GM12878 (cell line): Measurements from ENCODE around the gene MLN. TPM values are rescaled to one million over a fixed set of nuclear protein-coding genes. Genes with fewer than 3 reads are reported as not detected.

Experiments
- ATAC-seq: fragments of 200-7000 bp; cut with Tn5 transposase; 3 replicates; pipeline ENCODE4 v1.9.1; 2020; ENCODE audit warnings: mild to moderate bottlenecking, moderate library complexity
- BruUV-seq: library from RNA; stranded (reverse); fragments of 400-500 nt; replicated peaks from 2 replicates; lab custom pipeline; 2021; lab: Mats Ljungman, UMichigan
- CTCF ChIA-PET: fragments of 300-600 bp; sonication (Branson Sonifier 250); formaldehyde crosslinking; extraction: SDS; loops from one replicate; lab custom pipeline; 2021; ENCODE audit warnings: inconsistent platforms; lab: Yijun Ruan, JAX
- POLR2A ChIA-PET: fragments of 350-600 bp; formaldehyde crosslinking; extraction: SDS; loops from one replicate; lab custom pipeline; 2021; ENCODE audit warnings: inconsistent platforms; lab: Charles Lee
- RAD21 ChIA-PET: fragments of 300-600 bp; sonication (Branson Sonifier 250); formaldehyde crosslinking; loops from one replicate; lab custom pipeline; 2023; ENCODE audit warnings: antibody characterized with exemption; ENCODE audit not compliant: unreplicated experiment; lab: Charles Lee
- SMC1A ChIA-PET: fragments of 300-600 bp; sonication (Branson Sonifier 250); formaldehyde crosslinking; loops from one replicate; lab custom pipeline; 2023; ENCODE audit not compliant: unreplicated experiment, uncharacterized antibody; lab: Charles Lee
- DNase-seq: peaks from one replicate; pipeline ENCODE4 v3.0.0-alpha.2; 2011; ENCODE audit warnings: low read depth, low spot score
- FAIRE-seq: peaks from 3 replicates; lab custom pipeline; 2011; peaks lifted over from hg19 to GRCh38; lab: Jason Lieb, UNC
- H2AFZ ChIP-seq: 2 replicates; pipeline ENCODE4 v1.6.0; 2011; ENCODE audit warnings: low read depth, low read length, control low read depth; ENCODE audit not compliant: control insufficient read depth
- H3K27ac ChIP-seq: 2 replicates; pipeline ENCODE4 v1.5.1; 2011; ENCODE audit warnings: control low read depth; ENCODE audit not compliant: control insufficient read depth, insufficient read depth
- H3K27me3 ChIP-seq, 2 experiments: replicated peaks in 1 of 2; 2 replicates each; pipeline versions ENCODE4 v1.6.0 to v1.6.1; 2011; ENCODE audit warnings: low read length in 1 of 2; ENCODE audit not compliant: control insufficient read depth in 2 of 2, insufficient read depth in 2 of 2
- H3K36me3 ChIP-seq, 2 experiments: 2 replicates each; pipeline ENCODE4 v1.5.1; 2011; ENCODE audit warnings: low read length in 1 of 2; ENCODE audit not compliant: control insufficient read depth in 2 of 2, insufficient read depth in 2 of 2
- H3K4me1 ChIP-seq: 2 replicates; pipeline ENCODE4 v1.6.1; 2011; ENCODE audit warnings: mild to moderate bottlenecking, low read length, moderate library complexity, mixed read lengths; ENCODE audit not compliant: control insufficient read depth, insufficient read depth
- H3K4me2 ChIP-seq: 2 replicates; pipeline ENCODE4 v1.6.0; 2011; ENCODE audit warnings: control low read depth; ENCODE audit not compliant: control insufficient read depth, insufficient read depth
- H3K4me3 ChIP-seq: fragments of 200-600 bp; sonication (generic); 2 replicates; pipeline ENCODE4 v1.5.1; 2016
- H3K79me2 ChIP-seq: 2 replicates; pipeline ENCODE4 v1.6.0; 2011; ENCODE audit warnings: low read length; ENCODE audit not compliant: control insufficient read depth, insufficient read depth
- H3K9ac ChIP-seq: 2 replicates; pipeline ENCODE4 v1.8.0; 2011; ENCODE audit warnings: low read length, control low read depth, mixed read lengths; ENCODE audit not compliant: control insufficient read depth, insufficient read depth
- H3K9me3 ChIP-seq: replicated peaks from 3 replicates; pipeline ENCODE4 v1.5.1; 2011; ENCODE audit warnings: mild to moderate bottlenecking, low read length; ENCODE audit not compliant: control insufficient read depth, insufficient read depth
- H4K20me1 ChIP-seq: 2 replicates; pipeline ENCODE4 v1.6.0; 2011; ENCODE audit not compliant: control insufficient read depth, insufficient read depth
- CBFB ChIP-seq: IDR thresholded peaks from 2 replicates; pipeline ENCODE4 v1.6.1; 2016; ENCODE audit warnings: antibody characterized with exemption, low read depth
- EGR1 ChIP-seq, 2 experiments: IDR thresholded peaks; 1 replicate in 1 of 2; 2 replicates in 1 of 2; pipeline ENCODE4 v1.6.1; 2011 to 2012; ENCODE audit warnings: low read depth in 2 of 2, low read length in 2 of 2, borderline replicate concordance in 1 of 2, mild to moderate bottlenecking in 1 of 2, moderate library complexity in 1 of 2
- FOXK2 ChIP-seq: fragments of 450-650 bp; IDR thresholded peaks from 2 replicates; pipeline ENCODE4 v1.6.1; 2017; ENCODE audit warnings: mild to moderate bottlenecking, moderate library complexity
- FOXM1 ChIP-seq: IDR thresholded peaks from 2 replicates; pipeline ENCODE4 v1.6.1; 2012; ENCODE audit warnings: low read depth, mild to moderate bottlenecking, inconsistent platforms, low read length, moderate library complexity
- GABPA ChIP-seq: IDR thresholded peaks from 2 replicates; pipeline ENCODE4 v1.6.1; 2014; ENCODE audit warnings: antibody characterized with exemption, low read depth, mild to moderate bottlenecking, inconsistent platforms
- KAT2A ChIP-seq: conservative IDR thresholded peaks from 2 replicates; pipeline ENCODE4 v1.6.1; 2011; ENCODE audit warnings: low read depth, low read length; ENCODE audit not compliant: control insufficient read depth
- LARP7 ChIP-seq: fragments of 450-650 bp; IDR thresholded peaks from 2 replicates; pipeline ENCODE4 v1.6.1; 2017; ENCODE audit warnings: mild to moderate bottlenecking
- MXI1 ChIP-seq: fragments of 150-350 bp; IDR thresholded peaks from 2 replicates; pipeline ENCODE4 v1.6.1; 2011; ENCODE audit warnings: low read depth, mild to moderate bottlenecking, inconsistent platforms, low read length, improper control_type of control experiment
- MYB ChIP-seq: fragments of 150-350 bp; IDR thresholded peaks from 2 replicates; pipeline ENCODE4 v1.6.1; 2014; ENCODE audit warnings: mild to moderate bottlenecking, low read depth, low read length, borderline replicate concordance
- NFXL1 ChIP-seq: fragments of 450-650 bp; IDR thresholded peaks from 2 replicates; pipeline ENCODE4 v1.6.1; 2017; ENCODE audit warnings: antibody characterized with exemption, mild to moderate bottlenecking, borderline replicate concordance
- NFYA ChIP-seq: IDR thresholded peaks from 2 replicates; pipeline ENCODE4 v1.6.1; 2011; ENCODE audit warnings: low read depth, mild to moderate bottlenecking, low read length, improper control_type of control experiment, borderline replicate concordance
- NR2C2 ChIP-seq: IDR thresholded peaks from 2 replicates; pipeline ENCODE4 v1.6.1; 2011; ENCODE audit warnings: borderline replicate concordance, low read depth; ENCODE audit not compliant: control insufficient read depth, insufficient read length
- RAD51 ChIP-seq: fragments of 450-650 bp; IDR thresholded peaks from 2 replicates; pipeline ENCODE4 v1.6.1; 2016; ENCODE audit warnings: moderate library complexity, mild to moderate bottlenecking, inconsistent platforms
- RUNX3 ChIP-seq: IDR thresholded peaks from 2 replicates; pipeline ENCODE4 v1.6.1; 2012; ENCODE audit warnings: low read length, inconsistent platforms
- SUZ12 ChIP-seq: fragments of 200-600 bp; sonication (generic); IDR thresholded peaks from one replicate; pipeline ENCODE4 v1.6.1; 2018; ENCODE audit warnings: antibody characterized with exemption, mild to moderate bottlenecking; ENCODE audit not compliant: unreplicated experiment
- TBL1XR1 ChIP-seq: IDR thresholded peaks from 2 replicates; pipeline ENCODE4 v1.6.1; 2012; ENCODE audit warnings: low read depth, low read length, improper control_type of control experiment
- ZNF274 ChIP-seq: IDR thresholded peaks from one replicate; pipeline ENCODE4 v1.8.0; 2011; ENCODE audit not compliant: insufficient read length, insufficient read depth
- WGBS: methylation state at CpG from one replicate; pipeline ENCODE4 v1.1.6; 2016; ENCODE audit warnings: low lambda C conversion rate; ENCODE audit not compliant: insufficient replicate concordance, insufficient coverage; ENCODE audit errors: missing lambda C conversion rate; 5-methylcytosine and 5-hydroxymethylcytosine counted together
- in situ Hi-C: fragments of 300-500 bp; cut with MboI; formaldehyde crosslinking; loops from 9 replicates; pipeline ENCODE4 v1.14.3; 2018; ENCODE audit warnings: mixed read lengths
- intact Hi-C: fragments of 100-400 bp; cut with micrococcal nuclease; formaldehyde crosslinking; loops from one replicate; pipeline ENCODE4 v1.14.2; 2022; ENCODE audit not compliant: unreplicated experiment
- polyA plus RNA-seq, 11 experiments: library from polyadenylated mRNA; depleted of rRNA in 4 of 11; unstranded in 6 of 11; stranded (reverse) in 5 of 11; fragments of >200 nt; fragmentation: Nextera tagmentation in 4 of 11; fragmentation: Illumina TruSeq in 1 of 11; extraction: Ambion mirVana in 4 of 11; extraction: Trizol in 1 of 11; gene quantifications; 1 replicate in 1 of 11; 2 replicates in 10 of 11; pipeline versions ENCODE4 v1.2.1 to v1.2.3, GENCODE V29; 2011 to 2016; ENCODE audit warnings: inconsistent platforms in 2 of 11, missing spikeins in 2 of 11, low read depth in 1 of 11
- total RNA-seq, 4 experiments: library from RNA; depleted of rRNA in 3 of 4; stranded (reverse); fragments of >200 nt in 3 of 4; fragmentation: Illumina TruSeq in 1 of 4; extraction: Trizol in 1 of 4; gene quantifications; 2 replicates each; pipeline versions ENCODE4 v1.2.1 to v1.2.3, GENCODE V29; 2013 to 2021
- TF ChIP-seq, protein P1 (sequence below): fragments of 150-350 bp; IDR thresholded peaks from 2 replicates; pipeline ENCODE4 v1.6.1; 2014; ENCODE audit warnings: mild to moderate bottlenecking, low read depth, low read length
- TF ChIP-seq, protein P2 (sequence below): fragments of 450-650 bp; IDR thresholded peaks from 2 replicates; pipeline ENCODE4 v1.6.1; 2017; ENCODE audit warnings: mild to moderate bottlenecking, moderate library complexity
- TF ChIP-seq, protein P3 (sequence below): fragments of 450-650 bp; IDR thresholded peaks from 2 replicates; pipeline ENCODE4 v1.6.1; 2017; ENCODE audit warnings: borderline replicate concordance

Gene MLN
- total and polyA plus RNA-seq, 10 of the 15 experiments (the other 5 are each of a cell fraction or from before 2014, with no cell fraction given), result not detected

DNA sequence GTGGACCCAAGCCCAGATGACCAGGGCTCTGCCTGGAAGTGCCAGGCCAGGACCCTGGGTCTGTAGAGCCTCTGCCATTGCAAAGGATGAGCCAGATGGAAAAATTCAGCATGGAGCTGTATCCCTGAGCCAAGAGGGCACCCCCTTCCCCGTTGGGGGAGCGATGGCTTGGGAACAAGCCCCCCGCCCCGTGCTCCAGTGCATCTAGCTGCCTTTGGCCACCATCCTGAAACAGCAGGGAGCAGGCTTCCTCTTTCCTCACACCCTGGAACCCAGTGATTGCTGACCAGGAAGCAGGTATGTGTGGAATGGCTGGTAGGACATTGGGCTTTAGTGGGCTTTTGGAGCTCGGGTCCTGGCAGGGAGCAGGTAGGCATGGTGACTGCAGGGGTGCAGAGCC is 2.2 kb downstream of the MLN start:
- Histone ChIP-seq H3K4me1 (no peaks in the 10 kb centered on the region), H3K4me2 (no peak overlapping the region), H3K27ac (no peak overlapping the region), H3K36me3 (no peaks in the 10 kb centered on the region), H3K9ac (no peak overlapping the region), H4K20me1 (no peaks in the 10 kb centered on the region), H2AFZ (no peak overlapping the region), H3K79me2 (no peaks in the 10 kb centered on the region), H3K9me3 (no peaks in the 10 kb centered on the region), H3K27me3 (peaks cover 0 to 6% of the 10 kb centered on the region in 2 experiments; a peak in 3 of 4 replicates)
- ChIA-PET RAD21 (no interaction called here), SMC1A (no interaction called here), POLR2A (no interaction called here), CTCF (interaction anchor here (0.6 kb wide), 1 partner anchor 39 kb away, joined by 3 read pairs; no protein-coding TSS in a partner anchor)
- no peak for DNase-seq
- 19% methylated on average over 5 of the region's 5 CpGs for WGBS
- intact Hi-C loops (no loop called here), in situ Hi-C loops (no loop called here)
- no TSS peak for BruUV-seq
- no peak for ATAC-seq
- no peak for TF ChIP-seq KAT2A
- no peak for TF ChIP-seq EGR1 (IDR thresholded peaks at IDR 0.05; ENCODE audit: borderline replicate concordance in 1 of 2, low read depth in 2 of 2, low read length in 2 of 2)
- no peak for TF ChIP-seq MYB
- TF ChIP-seq, protein P1, sequence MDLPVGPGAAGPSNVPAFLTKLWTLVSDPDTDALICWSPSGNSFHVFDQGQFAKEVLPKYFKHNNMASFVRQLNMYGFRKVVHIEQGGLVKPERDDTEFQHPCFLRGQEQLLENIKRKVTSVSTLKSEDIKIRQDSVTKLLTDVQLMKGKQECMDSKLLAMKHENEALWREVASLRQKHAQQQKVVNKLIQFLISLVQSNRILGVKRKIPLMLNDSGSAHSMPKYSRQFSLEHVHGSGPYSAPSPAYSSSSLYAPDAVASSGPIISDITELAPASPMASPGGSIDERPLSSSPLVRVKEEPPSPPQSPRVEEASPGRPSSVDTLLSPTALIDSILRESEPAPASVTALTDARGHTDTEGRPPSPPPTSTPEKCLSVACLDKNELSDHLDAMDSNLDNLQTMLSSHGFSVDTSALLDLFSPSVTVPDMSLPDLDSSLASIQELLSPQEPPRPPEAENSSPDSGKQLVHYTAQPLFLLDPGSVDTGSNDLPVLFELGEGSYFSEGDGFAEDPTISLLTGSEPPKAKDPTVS, result no peak
- TF ChIP-seq SUZ12, result no peak
- TF ChIP-seq, protein P2, sequence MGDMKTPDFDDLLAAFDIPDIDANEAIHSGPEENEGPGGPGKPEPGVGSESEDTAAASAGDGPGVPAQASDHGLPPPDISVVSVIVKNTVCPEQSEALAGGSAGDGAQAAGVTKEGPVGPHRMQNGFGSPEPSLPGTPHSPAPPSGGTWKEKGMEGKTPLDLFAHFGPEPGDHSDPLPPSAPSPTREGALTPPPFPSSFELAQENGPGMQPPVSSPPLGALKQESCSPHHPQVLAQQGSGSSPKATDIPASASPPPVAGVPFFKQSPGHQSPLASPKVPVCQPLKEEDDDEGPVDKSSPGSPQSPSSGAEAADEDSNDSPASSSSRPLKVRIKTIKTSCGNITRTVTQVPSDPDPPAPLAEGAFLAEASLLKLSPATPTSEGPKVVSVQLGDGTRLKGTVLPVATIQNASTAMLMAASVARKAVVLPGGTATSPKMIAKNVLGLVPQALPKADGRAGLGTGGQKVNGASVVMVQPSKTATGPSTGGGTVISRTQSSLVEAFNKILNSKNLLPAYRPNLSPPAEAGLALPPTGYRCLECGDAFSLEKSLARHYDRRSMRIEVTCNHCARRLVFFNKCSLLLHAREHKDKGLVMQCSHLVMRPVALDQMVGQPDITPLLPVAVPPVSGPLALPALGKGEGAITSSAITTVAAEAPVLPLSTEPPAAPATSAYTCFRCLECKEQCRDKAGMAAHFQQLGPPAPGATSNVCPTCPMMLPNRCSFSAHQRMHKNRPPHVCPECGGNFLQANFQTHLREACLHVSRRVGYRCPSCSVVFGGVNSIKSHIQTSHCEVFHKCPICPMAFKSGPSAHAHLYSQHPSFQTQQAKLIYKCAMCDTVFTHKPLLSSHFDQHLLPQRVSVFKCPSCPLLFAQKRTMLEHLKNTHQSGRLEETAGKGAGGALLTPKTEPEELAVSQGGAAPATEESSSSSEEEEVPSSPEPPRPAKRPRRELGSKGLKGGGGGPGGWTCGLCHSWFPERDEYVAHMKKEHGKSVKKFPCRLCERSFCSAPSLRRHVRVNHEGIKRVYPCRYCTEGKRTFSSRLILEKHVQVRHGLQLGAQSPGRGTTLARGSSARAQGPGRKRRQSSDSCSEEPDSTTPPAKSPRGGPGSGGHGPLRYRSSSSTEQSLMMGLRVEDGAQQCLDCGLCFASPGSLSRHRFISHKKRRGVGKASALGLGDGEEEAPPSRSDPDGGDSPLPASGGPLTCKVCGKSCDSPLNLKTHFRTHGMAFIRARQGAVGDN, result no peak
- TF ChIP-seq NFXL1, result no peak
- no peak for TF ChIP-seq TBL1XR1
- TF ChIP-seq FOXM1, result no peak
- TF ChIP-seq FOXK2, result no peak
- no peak for TF ChIP-seq RUNX3
- no peak for TF ChIP-seq ZNF274
- TF ChIP-seq MXI1, result no peak
- no peak for TF ChIP-seq NR2C2
- TF ChIP-seq LARP7, result no peak
- no peak for TF ChIP-seq GABPA
- no peak for TF ChIP-seq NFYA
- TF ChIP-seq, protein P3, sequence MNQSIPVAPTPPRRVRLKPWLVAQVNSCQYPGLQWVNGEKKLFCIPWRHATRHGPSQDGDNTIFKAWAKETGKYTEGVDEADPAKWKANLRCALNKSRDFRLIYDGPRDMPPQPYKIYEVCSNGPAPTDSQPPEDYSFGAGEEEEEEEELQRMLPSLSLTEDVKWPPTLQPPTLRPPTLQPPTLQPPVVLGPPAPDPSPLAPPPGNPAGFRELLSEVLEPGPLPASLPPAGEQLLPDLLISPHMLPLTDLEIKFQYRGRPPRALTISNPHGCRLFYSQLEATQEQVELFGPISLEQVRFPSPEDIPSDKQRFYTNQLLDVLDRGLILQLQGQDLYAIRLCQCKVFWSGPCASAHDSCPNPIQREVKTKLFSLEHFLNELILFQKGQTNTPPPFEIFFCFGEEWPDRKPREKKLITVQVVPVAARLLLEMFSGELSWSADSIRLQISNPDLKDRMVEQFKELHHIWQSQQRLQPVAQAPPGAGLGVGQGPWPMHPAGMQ, result no peak
- TF ChIP-seq RAD51, result no peak
- no peak for TF ChIP-seq CBFB
- TF ChIP-seq, all 136 proteins: peak for 0
- no peak for FAIRE-seq
- no peak overlapping the region for H3K4me3 ChIP-seq
